GM12878 (cell line): ENCODE results near the gene KIF21B. TPM values are rescaled to one million over a fixed set of nuclear protein-coding genes. Genes with fewer than 3 reads are reported as not detected.

ENCODE experiments used
- ATAC-seq: fragments of 200-7000 bp; cut with Tn5 transposase; 3 replicates; pipeline ENCODE4 v1.9.1; 2020; ENCODE audit warnings: mild to moderate bottlenecking, moderate library complexity
- BruUV-seq: library from RNA; stranded (reverse); fragments of 400-500 nt; replicated peaks from 2 replicates; lab custom pipeline; 2021; lab: Mats Ljungman, UMichigan
- CTCF ChIA-PET: fragments of 300-600 bp; sonication (Branson Sonifier 250); formaldehyde crosslinking; extraction: SDS; loops from one replicate; lab custom pipeline; 2021; ENCODE audit warnings: inconsistent platforms; lab: Yijun Ruan, JAX
- POLR2A ChIA-PET: fragments of 350-600 bp; formaldehyde crosslinking; extraction: SDS; loops from one replicate; lab custom pipeline; 2021; ENCODE audit warnings: inconsistent platforms; lab: Charles Lee
- RAD21 ChIA-PET: fragments of 300-600 bp; sonication (Branson Sonifier 250); formaldehyde crosslinking; loops from one replicate; lab custom pipeline; 2023; ENCODE audit warnings: antibody characterized with exemption; ENCODE audit not compliant: unreplicated experiment; lab: Charles Lee
- SMC1A ChIA-PET: fragments of 300-600 bp; sonication (Branson Sonifier 250); formaldehyde crosslinking; loops from one replicate; lab custom pipeline; 2023; ENCODE audit not compliant: unreplicated experiment, uncharacterized antibody; lab: Charles Lee
- DNase-seq: peaks from one replicate; pipeline ENCODE4 v3.0.0-alpha.2; 2011; ENCODE audit warnings: low read depth, low spot score
- FAIRE-seq: peaks from 3 replicates; lab custom pipeline; 2011; peaks lifted over from hg19 to GRCh38; lab: Jason Lieb, UNC
- H2AFZ ChIP-seq: 2 replicates; pipeline ENCODE4 v1.6.0; 2011; ENCODE audit warnings: low read depth, low read length, control low read depth; ENCODE audit not compliant: control insufficient read depth
- H3K27ac ChIP-seq: 2 replicates; pipeline ENCODE4 v1.5.1; 2011; ENCODE audit warnings: control low read depth; ENCODE audit not compliant: control insufficient read depth, insufficient read depth
- H3K27me3 ChIP-seq, 2 experiments: replicated peaks in 1 of 2; 2 replicates each; pipeline versions ENCODE4 v1.6.0 to v1.6.1; 2011; ENCODE audit warnings: low read length in 1 of 2; ENCODE audit not compliant: control insufficient read depth in 2 of 2, insufficient read depth in 2 of 2
- H3K36me3 ChIP-seq, 2 experiments: 2 replicates each; pipeline ENCODE4 v1.5.1; 2011; ENCODE audit warnings: low read length in 1 of 2; ENCODE audit not compliant: control insufficient read depth in 2 of 2, insufficient read depth in 2 of 2
- H3K4me1 ChIP-seq: 2 replicates; pipeline ENCODE4 v1.6.1; 2011; ENCODE audit warnings: mild to moderate bottlenecking, low read length, moderate library complexity, mixed read lengths; ENCODE audit not compliant: control insufficient read depth, insufficient read depth
- H3K4me2 ChIP-seq: 2 replicates; pipeline ENCODE4 v1.6.0; 2011; ENCODE audit warnings: control low read depth; ENCODE audit not compliant: control insufficient read depth, insufficient read depth
- H3K4me3 ChIP-seq: fragments of 200-600 bp; sonication (generic); 2 replicates; pipeline ENCODE4 v1.5.1; 2016
- H3K79me2 ChIP-seq: 2 replicates; pipeline ENCODE4 v1.6.0; 2011; ENCODE audit warnings: low read length; ENCODE audit not compliant: control insufficient read depth, insufficient read depth
- H3K9ac ChIP-seq: 2 replicates; pipeline ENCODE4 v1.8.0; 2011; ENCODE audit warnings: low read length, control low read depth, mixed read lengths; ENCODE audit not compliant: control insufficient read depth, insufficient read depth
- H3K9me3 ChIP-seq: replicated peaks from 3 replicates; pipeline ENCODE4 v1.5.1; 2011; ENCODE audit warnings: mild to moderate bottlenecking, low read length; ENCODE audit not compliant: control insufficient read depth, insufficient read depth
- H4K20me1 ChIP-seq: 2 replicates; pipeline ENCODE4 v1.6.0; 2011; ENCODE audit not compliant: control insufficient read depth, insufficient read depth
- ASH2L ChIP-seq: fragments of 300-600, 200-600 bp; sonication (generic); IDR thresholded peaks from 2 replicates; pipeline ENCODE4 v1.6.1; 2017; ENCODE audit warnings: low read depth, mild to moderate bottlenecking, borderline replicate concordance
- CREB1 ChIP-seq: IDR thresholded peaks from 2 replicates; pipeline ENCODE4 v1.6.1; 2012; ENCODE audit warnings: low read depth, mild to moderate bottlenecking, inconsistent platforms
- CREM ChIP-seq: IDR thresholded peaks from 2 replicates; pipeline ENCODE4 v1.6.1; 2014; ENCODE audit warnings: antibody characterized with exemption, low read depth
- GATAD2B ChIP-seq: fragments of 450-650 bp; conservative IDR thresholded peaks from 2 replicates; pipeline ENCODE4 v1.6.1; 2017; ENCODE audit warnings: low read depth, mild to moderate bottlenecking, moderate library complexity
- JUNB ChIP-seq: IDR thresholded peaks from 2 replicates; pipeline ENCODE4 v1.6.1; 2016; ENCODE audit warnings: antibody characterized with exemption, mild to moderate bottlenecking
- MTA2 ChIP-seq: fragments of 450-650 bp; IDR thresholded peaks from 2 replicates; pipeline ENCODE4 v1.6.1; 2016; ENCODE audit warnings: low read depth, mild to moderate bottlenecking, moderate library complexity
- POLR2AphosphoS5 ChIP-seq: IDR thresholded peaks from 2 replicates; pipeline ENCODE4 v1.6.1; 2011; ENCODE audit warnings: mild to moderate bottlenecking, low read length, inconsistent platforms
- RBBP5 ChIP-seq: fragments of 200-600 bp; sonication (generic); conservative IDR thresholded peaks from 2 replicates; pipeline ENCODE4 v1.6.1; 2016
- STAT1 ChIP-seq: fragments of 450-650 bp; conservative IDR thresholded peaks from 2 replicates; pipeline ENCODE4 v1.6.1; 2014; ENCODE audit warnings: antibody characterized with exemption, mild to moderate bottlenecking
- ZNF384 ChIP-seq: IDR thresholded peaks from 2 replicates; pipeline ENCODE4 v1.6.1; 2012; ENCODE audit warnings: low read depth, mild to moderate bottlenecking, low read length, improper control_type of control experiment, borderline replicate concordance
- ZZZ3 ChIP-seq: IDR thresholded peaks from 2 replicates; pipeline ENCODE4 v1.6.1; 2011; ENCODE audit warnings: low read depth; ENCODE audit not compliant: control insufficient read depth, insufficient read length
- WGBS: methylation state at CpG from one replicate; pipeline ENCODE4 v1.1.6; 2016; ENCODE audit warnings: low lambda C conversion rate; ENCODE audit not compliant: insufficient replicate concordance, insufficient coverage; ENCODE audit errors: missing lambda C conversion rate; 5-methylcytosine and 5-hydroxymethylcytosine counted together
- in situ Hi-C: fragments of 300-500 bp; cut with MboI; formaldehyde crosslinking; loops from 9 replicates; pipeline ENCODE4 v1.14.3; 2018; ENCODE audit warnings: mixed read lengths
- intact Hi-C: fragments of 100-400 bp; cut with micrococcal nuclease; formaldehyde crosslinking; loops from one replicate; pipeline ENCODE4 v1.14.2; 2022; ENCODE audit not compliant: unreplicated experiment
- polyA plus RNA-seq, 11 experiments: library from polyadenylated mRNA; depleted of rRNA in 4 of 11; unstranded in 6 of 11; stranded (reverse) in 5 of 11; fragments of >200 nt; fragmentation: Nextera tagmentation in 4 of 11; fragmentation: Illumina TruSeq in 1 of 11; extraction: Ambion mirVana in 4 of 11; extraction: Trizol in 1 of 11; gene quantifications; 1 replicate in 1 of 11; 2 replicates in 10 of 11; pipeline versions ENCODE4 v1.2.1 to v1.2.3, GENCODE V29; 2011 to 2016; ENCODE audit warnings: inconsistent platforms in 2 of 11, missing spikeins in 2 of 11, low read depth in 1 of 11
- total RNA-seq, 4 experiments: library from RNA; depleted of rRNA in 3 of 4; stranded (reverse); fragments of >200 nt in 3 of 4; fragmentation: Illumina TruSeq in 1 of 4; extraction: Trizol in 1 of 4; gene quantifications; 2 replicates each; pipeline versions ENCODE4 v1.2.1 to v1.2.3, GENCODE V29; 2013 to 2021
- TF ChIP-seq, protein P1 (sequence below): IDR thresholded peaks from 2 replicates; pipeline ENCODE4 v1.6.1; 2012; ENCODE audit warnings: low read depth, low read length, improper control_type of control experiment
- TF ChIP-seq, protein P2 (sequence below): fragments of 450-650 bp; IDR thresholded peaks from 2 replicates; pipeline ENCODE4 v1.6.1; 2018; ENCODE audit warnings: mild to moderate bottlenecking, low read depth, moderate library complexity; ENCODE audit not compliant: partially characterized antibody
- TF ChIP-seq, protein P3 (sequence below): IDR thresholded peaks from 2 replicates; pipeline ENCODE4 v1.6.1; 2012; ENCODE audit warnings: low read length, inconsistent platforms

The KIF21B gene
- total and polyA plus RNA-seq, 10 of the 15 experiments (the other 5 are each of a cell fraction or from before 2014, with no cell fraction given) = 2.3 to 47.7 (median 12.6) TPM

DNA sequence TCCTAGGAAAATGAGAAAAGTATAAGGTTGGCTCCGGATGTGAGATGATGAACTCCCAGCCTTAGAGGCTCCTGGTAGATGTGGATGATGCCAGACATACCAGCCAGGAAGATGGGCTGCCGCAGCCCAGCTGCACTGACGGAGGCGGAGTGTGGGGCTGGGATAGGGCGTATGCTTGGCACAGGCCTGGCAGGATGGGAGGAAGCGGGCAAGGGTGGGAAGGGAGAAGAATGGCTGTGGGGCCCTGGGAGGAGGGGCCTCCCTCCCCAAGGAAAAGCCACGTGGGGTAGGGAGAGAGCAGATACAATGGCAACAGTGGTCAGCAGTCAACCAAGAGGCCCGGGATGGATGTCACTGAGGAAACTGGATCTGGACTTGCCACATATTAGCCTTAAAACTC lies 41.3 kb upstream of the KIF21B start:
- Histone ChIP-seq H3K4me1 (no peaks in the 10 kb centered on the region), H3K4me2 (no peak overlapping the region), H3K27me3 (peaks cover under 1 to 5% of the 10 kb centered on the region in 2 experiments; a peak in 3 of 4 replicates), H3K9me3 (no peaks in the 10 kb centered on the region), H3K79me2 (no peaks in the 10 kb centered on the region), H2AFZ (no peak overlapping the region), H3K36me3 (no peaks in the 10 kb centered on the region), H4K20me1 (no peaks in the 10 kb centered on the region), H3K27ac (no peak overlapping the region), H3K9ac (no peak overlapping the region), H3K4me3 (no peak overlapping the region)
- DNase-seq = no peak
- ChIA-PET RAD21 (interaction anchor here (0.9 kb wide), 1 partner anchor 1011 kb away, joined by 3 read pairs; no protein-coding TSS in a partner anchor), SMC1A (no interaction called here), CTCF (interaction anchor here (1.2 kb wide), 1 partner anchor 93 kb away, joined by 3 read pairs; no protein-coding TSS in a partner anchor), POLR2A (interaction anchor here (0.6 kb wide), 1 partner anchor 13 kb away, joined by 5 read pairs; no protein-coding TSS in a partner anchor)
- intact Hi-C loops (no loop called here), in situ Hi-C loops (no loop called here)
- no peak for ATAC-seq
- no peak for FAIRE-seq
- BruUV-seq = no TSS peak
- no peak for TF ChIP-seq STAT1
- TF ChIP-seq RBBP5 = no peak
- TF ChIP-seq, protein P1, sequence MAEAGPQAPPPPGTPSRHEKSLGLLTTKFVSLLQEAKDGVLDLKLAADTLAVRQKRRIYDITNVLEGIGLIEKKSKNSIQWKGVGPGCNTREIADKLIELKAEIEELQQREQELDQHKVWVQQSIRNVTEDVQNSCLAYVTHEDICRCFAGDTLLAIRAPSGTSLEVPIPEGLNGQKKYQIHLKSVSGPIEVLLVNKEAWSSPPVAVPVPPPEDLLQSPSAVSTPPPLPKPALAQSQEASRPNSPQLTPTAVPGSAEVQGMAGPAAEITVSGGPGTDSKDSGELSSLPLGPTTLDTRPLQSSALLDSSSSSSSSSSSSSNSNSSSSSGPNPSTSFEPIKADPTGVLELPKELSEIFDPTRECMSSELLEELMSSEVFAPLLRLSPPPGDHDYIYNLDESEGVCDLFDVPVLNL = no peak
- TF ChIP-seq, protein P2, sequence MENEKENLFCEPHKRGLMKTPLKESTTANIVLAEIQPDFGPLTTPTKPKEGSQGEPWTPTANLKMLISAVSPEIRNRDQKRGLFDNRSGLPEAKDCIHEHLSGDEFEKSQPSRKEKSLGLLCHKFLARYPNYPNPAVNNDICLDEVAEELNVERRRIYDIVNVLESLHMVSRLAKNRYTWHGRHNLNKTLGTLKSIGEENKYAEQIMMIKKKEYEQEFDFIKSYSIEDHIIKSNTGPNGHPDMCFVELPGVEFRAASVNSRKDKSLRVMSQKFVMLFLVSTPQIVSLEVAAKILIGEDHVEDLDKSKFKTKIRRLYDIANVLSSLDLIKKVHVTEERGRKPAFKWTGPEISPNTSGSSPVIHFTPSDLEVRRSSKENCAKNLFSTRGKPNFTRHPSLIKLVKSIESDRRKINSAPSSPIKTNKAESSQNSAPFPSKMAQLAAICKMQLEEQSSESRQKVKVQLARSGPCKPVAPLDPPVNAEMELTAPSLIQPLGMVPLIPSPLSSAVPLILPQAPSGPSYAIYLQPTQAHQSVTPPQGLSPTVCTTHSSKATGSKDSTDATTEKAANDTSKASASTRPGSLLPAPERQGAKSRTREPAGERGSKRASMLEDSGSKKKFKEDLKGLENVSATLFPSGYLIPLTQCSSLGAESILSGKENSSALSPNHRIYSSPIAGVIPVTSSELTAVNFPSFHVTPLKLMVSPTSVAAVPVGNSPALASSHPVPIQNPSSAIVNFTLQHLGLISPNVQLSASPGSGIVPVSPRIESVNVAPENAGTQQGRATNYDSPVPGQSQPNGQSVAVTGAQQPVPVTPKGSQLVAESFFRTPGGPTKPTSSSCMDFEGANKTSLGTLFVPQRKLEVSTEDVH = no peak
- no peak for TF ChIP-seq CREM
- TF ChIP-seq CREB1 = no peak
- no peak for TF ChIP-seq JUNB
- TF ChIP-seq, protein P3, sequence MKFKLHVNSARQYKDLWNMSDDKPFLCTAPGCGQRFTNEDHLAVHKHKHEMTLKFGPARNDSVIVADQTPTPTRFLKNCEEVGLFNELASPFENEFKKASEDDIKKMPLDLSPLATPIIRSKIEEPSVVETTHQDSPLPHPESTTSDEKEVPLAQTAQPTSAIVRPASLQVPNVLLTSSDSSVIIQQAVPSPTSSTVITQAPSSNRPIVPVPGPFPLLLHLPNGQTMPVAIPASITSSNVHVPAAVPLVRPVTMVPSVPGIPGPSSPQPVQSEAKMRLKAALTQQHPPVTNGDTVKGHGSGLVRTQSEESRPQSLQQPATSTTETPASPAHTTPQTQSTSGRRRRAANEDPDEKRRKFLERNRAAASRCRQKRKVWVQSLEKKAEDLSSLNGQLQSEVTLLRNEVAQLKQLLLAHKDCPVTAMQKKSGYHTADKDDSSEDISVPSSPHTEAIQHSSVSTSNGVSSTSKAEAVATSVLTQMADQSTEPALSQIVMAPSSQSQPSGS = no peak
- no peak for TF ChIP-seq GATAD2B
- no peak for TF ChIP-seq POLR2AphosphoS5
- no peak for TF ChIP-seq ZNF384
- no peak for TF ChIP-seq MTA2
- TF ChIP-seq ZZZ3 = no peak
- no peak for TF ChIP-seq ASH2L
- WGBS = 26% methylated on average over 8 of the region's 8 CpGs
